IPS DF 6.9 (cell line): ENCODE data around the gene PARP1.

ENCODE experiments used
- DNase-seq: peaks from one replicate; pipeline ENCODE4 v3.0.0-alpha.2; 2013; ENCODE audit warnings: low read depth, low spot score
- H3K27ac ChIP-seq: one replicate; pipeline ENCODE4 v1.5.1; 2013; ENCODE audit warnings: low read length, control low read depth
- H3K27me3 ChIP-seq: 2 replicates; pipeline ENCODE4 v1.6.1; 2013; ENCODE audit warnings: mild to moderate bottlenecking, low read length; ENCODE audit not compliant: control insufficient read depth, insufficient read depth
- H3K36me3 ChIP-seq: 2 replicates; pipeline ENCODE4 v1.6.1; 2013; ENCODE audit warnings: low read length; ENCODE audit not compliant: control insufficient read depth, insufficient read depth
- H3K4me1 ChIP-seq: 2 replicates; pipeline ENCODE4 v1.6.1; 2013; ENCODE audit warnings: low read length; ENCODE audit not compliant: control insufficient read depth, insufficient read depth
- H3K4me3 ChIP-seq: 2 replicates; pipeline ENCODE4 v1.5.1; 2013; ENCODE audit warnings: mild to moderate bottlenecking, low read length
- H3K9me3 ChIP-seq: 2 replicates; pipeline ENCODE4 v1.6.1; 2013; ENCODE audit warnings: low read length, inconsistent platforms; ENCODE audit not compliant: control insufficient read depth, insufficient read depth
- WGBS: extraction: QIAGEN DNeasy Blood & Tissue Kit; methylation state at CpG from one replicate; pipeline ENCODE4 v1.1.7; 2013; ENCODE audit warnings: mixed read lengths, missing lambda C conversion rate; ENCODE audit not compliant: insufficient read length, insufficient coverage; 5-methylcytosine and 5-hydroxymethylcytosine counted together

Gene PARP1

DNA sequence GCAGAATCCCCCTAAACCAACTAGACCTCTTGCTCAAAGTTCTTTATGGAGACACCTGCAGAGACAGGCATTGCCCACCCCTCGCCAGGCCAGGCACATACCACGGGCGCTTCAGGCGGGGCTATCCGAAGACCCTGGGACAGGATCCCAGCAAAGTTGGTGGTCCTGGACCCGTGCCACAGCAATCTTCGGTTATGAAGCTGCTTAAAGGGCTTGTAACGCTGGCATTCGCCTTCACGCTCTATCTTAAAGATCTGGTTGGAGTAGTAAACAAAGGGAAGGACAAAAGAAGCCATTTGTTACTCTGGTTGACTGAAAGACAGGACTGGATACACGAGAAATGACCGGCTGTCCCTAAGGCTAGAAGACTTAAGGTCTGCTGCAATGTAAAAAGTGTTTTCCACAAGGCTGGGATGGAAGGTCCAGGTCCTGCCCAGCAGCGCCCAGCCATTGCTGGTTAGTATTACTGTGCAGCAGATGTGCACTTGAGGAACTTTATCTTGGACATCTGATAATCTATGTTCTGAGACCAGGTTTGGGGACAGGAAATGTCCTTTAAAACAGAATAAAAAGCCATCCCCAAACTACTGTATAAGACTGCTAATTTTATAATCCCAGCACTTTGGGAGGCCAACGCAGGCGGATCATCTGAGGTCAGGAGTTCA is 42.9 kb downstream of the PARP1 start:
- Histone ChIP-seq H3K36me3 (peaks cover 65% of the 10 kb centered on the region), H3K27me3 (no peaks in the 10 kb centered on the region), H3K4me3 (no peak overlapping the region), H3K9me3 (no peaks in the 10 kb centered on the region), H3K27ac (no peak overlapping the region), H3K4me1 (no peaks in the 10 kb centered on the region)
- no CpG with 5 or more reads among the region's 15 CpGs for WGBS
- no peak for DNase-seq

DNA sequence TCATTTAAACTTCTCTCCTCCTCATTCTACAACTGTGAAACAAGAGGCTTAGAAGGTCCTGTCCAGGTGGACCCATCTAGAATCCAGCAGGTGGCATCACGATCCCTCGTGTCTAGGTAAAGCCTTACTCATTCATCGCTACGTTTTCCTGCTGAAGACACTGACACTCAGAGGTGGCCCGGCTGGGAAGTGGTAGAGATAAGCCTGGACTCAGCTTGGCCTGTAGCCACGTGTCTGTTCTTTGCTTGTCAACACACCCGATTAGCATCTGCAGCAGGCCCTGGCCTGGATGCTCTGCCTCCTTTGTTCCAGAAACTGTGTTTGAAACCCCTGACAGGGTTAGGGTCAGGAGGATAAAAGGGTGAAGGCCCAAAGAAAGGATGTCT is 43.4 kb downstream of the PARP1 start:
- DNase-seq, result no peak
- H3K27ac ChIP-seq, result no peak overlapping the region
- H3K4me3 ChIP-seq, result no peak overlapping the region
- H3K9me3 ChIP-seq, result no peaks in the 10 kb centered on the region
- peaks cover 65% of the 10 kb centered on the region for H3K36me3 ChIP-seq
- no peaks in the 10 kb centered on the region for H3K27me3 ChIP-seq
- no peaks in the 10 kb centered on the region for H3K4me1 ChIP-seq
- WGBS, result no CpG with 5 or more reads among the region's 7 CpGs

DNA sequence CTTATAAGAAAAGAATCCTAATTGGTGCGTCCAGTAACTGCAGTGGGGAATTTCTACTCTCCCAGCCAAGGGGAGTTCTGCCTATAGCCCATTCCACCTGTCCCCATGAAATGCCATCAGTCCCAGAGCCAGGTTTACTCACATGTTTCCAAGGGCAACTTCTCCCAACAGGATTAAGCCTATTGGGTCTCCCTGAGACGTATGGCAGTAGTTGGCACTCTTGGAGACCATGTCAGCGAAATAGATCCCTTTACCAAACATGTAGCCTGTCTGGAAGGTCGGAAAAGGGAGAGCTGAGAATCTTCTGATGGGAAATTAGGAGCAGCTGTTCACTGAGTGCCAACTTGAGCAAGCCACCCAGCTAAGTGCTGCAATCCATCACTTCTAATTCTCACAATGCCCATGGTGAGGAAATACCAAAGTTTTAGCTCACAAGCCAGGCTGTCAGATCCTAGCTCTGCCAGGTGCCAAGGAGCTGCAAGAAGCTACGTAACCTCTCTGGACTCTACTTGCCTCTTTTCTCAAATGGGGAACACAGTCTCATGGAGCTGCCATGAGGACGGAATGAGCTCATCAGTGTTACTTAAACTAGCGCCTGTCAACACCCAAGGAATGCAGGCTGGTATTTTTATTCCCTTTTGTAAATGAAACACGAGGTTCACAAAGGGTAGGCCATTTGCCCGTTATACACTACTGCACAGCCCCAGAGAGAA is 43.9 kb downstream of the PARP1 start:
- H3K4me3 ChIP-seq, result no peak overlapping the region
- H3K27ac ChIP-seq, result no peak overlapping the region
- no peak for DNase-seq
- H3K36me3 ChIP-seq, result peaks cover 66% of the 10 kb centered on the region
- no peaks in the 10 kb centered on the region for H3K4me1 ChIP-seq
- no CpG with 5 or more reads among the region's 9 CpGs for WGBS
- H3K9me3 ChIP-seq, result no peaks in the 10 kb centered on the region
- no peaks in the 10 kb centered on the region for H3K27me3 ChIP-seq

DNA sequence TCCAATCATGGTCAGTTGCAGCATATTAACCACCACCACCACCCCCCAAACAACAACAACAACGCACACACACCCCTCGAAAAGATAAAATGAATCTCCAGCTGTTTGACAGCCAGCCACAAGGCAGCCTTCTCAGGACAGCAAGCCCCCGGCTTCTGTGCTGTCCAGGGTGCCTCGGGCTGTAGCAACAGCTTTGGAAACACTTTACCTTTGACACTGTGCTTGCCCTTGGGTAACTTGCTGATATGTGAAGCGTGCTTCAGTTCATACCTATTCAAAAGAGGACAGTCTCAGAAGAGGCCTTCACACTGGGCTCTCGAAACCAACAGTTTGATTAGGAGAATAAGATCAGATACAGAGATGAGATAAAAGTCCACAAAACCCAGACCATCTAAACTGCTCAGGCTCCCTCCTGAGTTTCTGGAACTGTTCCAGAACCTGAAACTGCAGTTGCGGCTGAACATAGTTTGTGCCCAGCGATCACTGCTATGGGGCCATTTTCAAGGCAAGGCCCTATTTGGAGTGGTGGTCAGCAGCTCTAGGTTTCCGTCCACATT is 44.9 kb downstream of the PARP1 start:
- Histone ChIP-seq H3K4me1 (no peaks in the 10 kb centered on the region), H3K36me3 (peaks cover 57% of the 10 kb centered on the region), H3K27me3 (no peaks in the 10 kb centered on the region), H3K27ac (no peak overlapping the region), H3K4me3 (no peak overlapping the region), H3K9me3 (no peaks in the 10 kb centered on the region)
- 100% methylated on average over 2 of the region's 9 CpGs for WGBS
- DNase-seq, result no peak

DNA sequence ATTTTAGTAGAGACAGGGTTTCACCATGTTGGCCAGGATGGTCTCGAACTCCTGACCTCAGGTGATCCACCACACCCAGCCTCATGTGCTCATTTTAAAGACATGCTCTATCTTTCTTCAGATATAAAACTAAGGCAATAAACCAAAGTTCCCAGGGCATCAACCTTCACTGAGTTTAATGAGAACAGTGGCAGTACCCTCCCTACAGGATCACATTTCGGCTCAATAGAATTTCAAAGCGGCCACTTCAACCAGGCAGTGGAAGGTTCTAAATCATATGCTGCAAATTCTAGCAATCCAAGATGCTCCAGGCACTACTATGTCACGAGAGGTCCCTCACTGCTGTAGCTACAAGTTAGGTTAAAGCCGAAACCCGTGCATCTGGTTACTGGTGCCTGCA is 45.5 kb downstream of the PARP1 start:
- H3K9me3 ChIP-seq, result no peaks in the 10 kb centered on the region
- no peak for DNase-seq
- no peak overlapping the region for H3K27ac ChIP-seq
- H3K36me3 ChIP-seq, result peaks cover 51% of the 10 kb centered on the region
- no CpG with 5 or more reads among the region's 6 CpGs for WGBS
- no peak overlapping the region for H3K4me3 ChIP-seq
- H3K4me1 ChIP-seq, result no peaks in the 10 kb centered on the region
- H3K27me3 ChIP-seq, result no peaks in the 10 kb centered on the region

DNA sequence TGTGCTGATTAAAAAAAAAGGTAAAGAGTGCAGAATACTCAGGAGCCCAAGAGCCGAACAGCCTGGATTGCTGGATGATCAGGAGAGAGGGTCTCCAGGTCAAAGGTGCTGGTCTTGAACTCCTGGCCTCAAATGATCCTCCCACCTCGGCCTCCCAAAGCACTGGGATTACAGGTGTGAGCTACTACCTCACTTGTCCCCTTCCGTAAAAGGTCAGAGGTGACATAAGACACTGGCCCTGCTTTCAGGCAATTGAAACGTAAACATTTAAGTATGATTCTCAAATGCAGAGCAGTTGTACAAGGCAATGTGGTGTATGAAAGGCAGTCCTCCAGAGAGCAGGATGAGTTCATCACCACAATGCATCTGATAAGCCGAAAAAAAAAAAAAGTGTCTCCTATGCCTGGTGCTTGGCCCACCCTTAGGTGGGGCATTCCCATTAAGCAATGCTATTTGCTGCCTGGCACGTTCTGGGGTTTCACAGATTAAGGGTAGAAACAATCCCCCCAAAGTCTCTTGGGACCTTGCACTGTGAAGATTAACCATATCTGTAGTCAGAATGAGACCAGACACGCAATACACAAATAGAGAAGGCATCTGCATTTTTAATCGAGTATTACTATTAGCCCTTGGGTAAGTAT is 47.7 kb downstream of the PARP1 start:
- no peak overlapping the region for H3K27ac ChIP-seq
- no peaks in the 10 kb centered on the region for H3K27me3 ChIP-seq
- no peaks in the 10 kb centered on the region for H3K4me1 ChIP-seq
- no CpG with 5 or more reads among the region's 8 CpGs for WGBS
- no peak overlapping the region for H3K4me3 ChIP-seq
- no peaks in the 10 kb centered on the region for H3K9me3 ChIP-seq
- DNase-seq, result no peak
- peaks cover 37% of the 10 kb centered on the region for H3K36me3 ChIP-seq

DNA sequence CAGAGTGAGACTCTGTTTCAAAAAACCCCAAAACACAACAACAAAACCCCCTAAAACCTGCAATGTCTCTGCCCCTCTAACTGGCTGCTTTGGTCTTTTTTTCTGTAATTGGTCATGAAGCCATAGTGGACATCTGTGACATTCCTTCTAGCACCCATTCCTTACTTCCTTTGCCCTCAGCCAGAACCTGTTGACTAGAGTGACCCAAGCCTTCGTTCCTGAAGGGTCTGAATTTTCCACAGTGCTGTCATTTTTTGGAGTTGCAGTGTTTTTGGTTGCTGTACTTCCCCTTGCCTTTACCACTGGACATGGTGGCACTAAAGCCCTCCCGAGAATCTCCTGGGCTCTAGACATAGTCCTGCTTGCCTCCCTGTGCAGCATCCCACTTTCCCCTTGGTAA is 50.5 kb downstream of the PARP1 start:
- H3K4me1 ChIP-seq, result no peaks in the 10 kb centered on the region
- WGBS, result no CpG with 5 or more reads among the region's 2 CpGs
- peaks cover 13% of the 10 kb centered on the region; the same call in 1 of the 2 replicates for H3K36me3 ChIP-seq
- H3K27ac ChIP-seq, result no peak overlapping the region
- H3K9me3 ChIP-seq, result no peaks in the 10 kb centered on the region
- no peak for DNase-seq
- no peak overlapping the region for H3K4me3 ChIP-seq
- no peaks in the 10 kb centered on the region for H3K27me3 ChIP-seq

DNA sequence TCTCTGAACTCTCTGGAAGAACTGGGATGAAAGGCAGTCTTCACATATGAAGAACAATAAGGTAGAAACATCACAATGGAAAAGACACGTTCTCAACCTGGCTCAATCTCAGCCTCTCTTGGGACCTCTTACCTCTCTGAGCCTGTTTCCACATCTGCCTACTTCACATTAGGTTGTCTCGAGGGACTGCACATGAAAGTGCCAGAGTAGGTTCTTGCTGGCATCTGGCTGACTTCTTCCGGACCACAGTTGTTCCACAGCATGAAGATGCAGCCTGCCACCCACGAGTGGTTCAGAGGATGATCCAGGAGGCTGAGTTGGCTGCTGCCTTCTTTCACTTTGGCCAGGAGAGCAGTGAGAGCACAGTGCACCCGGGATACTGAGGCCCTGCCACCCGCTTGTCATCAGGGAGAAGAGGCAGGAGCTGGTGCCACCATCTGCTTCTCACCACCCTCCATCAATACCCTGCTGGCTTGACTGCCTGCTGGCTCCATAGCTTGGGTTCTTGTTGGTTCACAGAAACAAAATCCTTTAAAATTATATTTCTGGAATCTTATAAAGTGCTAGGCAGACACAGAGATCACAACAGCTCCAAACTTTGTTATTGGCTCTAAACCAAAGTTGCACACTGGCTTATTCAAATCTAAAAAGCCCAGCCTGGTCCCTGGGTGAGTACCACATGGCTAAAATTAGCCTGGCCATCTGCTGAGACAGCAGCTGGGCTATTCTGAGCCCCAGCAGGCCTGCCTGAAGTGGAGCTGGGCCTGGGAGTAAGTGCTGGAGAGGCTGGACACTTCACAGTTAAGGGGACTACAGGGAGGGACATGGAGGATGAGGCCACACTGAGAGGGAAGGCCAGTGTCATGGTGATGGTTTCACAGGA is 52.0 kb downstream of the PARP1 start:
- Histone ChIP-seq H3K27me3 (no peaks in the 10 kb centered on the region), H3K27ac (no peak overlapping the region), H3K9me3 (no peaks in the 10 kb centered on the region), H3K36me3 (peaks cover 6% of the 10 kb centered on the region; the same call in 1 of the 2 replicates), H3K4me1 (no peaks in the 10 kb centered on the region), H3K4me3 (no peak overlapping the region; the same call in 1 of the 2 replicates)
- WGBS, result no CpG with 5 or more reads among the region's 6 CpGs
- DNase-seq, result no peak

DNA sequence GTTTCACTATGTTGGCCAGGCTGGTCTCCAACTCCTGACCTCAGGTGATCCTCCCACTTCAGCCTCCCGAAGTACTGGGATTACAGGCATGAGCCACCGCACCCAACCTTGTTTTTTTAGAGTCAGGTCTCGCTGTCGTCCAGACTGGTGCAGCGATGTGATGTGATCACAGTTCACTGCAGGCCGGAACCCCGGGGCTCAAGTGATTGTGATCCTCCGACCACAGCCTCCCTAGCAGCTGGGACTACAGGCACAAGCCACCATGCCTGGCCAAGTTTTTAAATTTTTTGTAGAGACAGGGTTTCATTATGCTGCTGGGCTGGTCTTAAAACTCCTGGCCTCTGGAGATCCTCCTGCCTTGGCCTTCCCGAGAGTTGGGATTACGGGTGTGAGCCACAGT is 52.9 kb downstream of the PARP1 start:
- Histone ChIP-seq H3K4me1 (no peaks in the 10 kb centered on the region), H3K9me3 (no peaks in the 10 kb centered on the region), H3K27ac (no peak overlapping the region), H3K27me3 (no peaks in the 10 kb centered on the region), H3K4me3 (no peak overlapping the region), H3K36me3 (peaks cover 3% of the 10 kb centered on the region; the same call in 1 of the 2 replicates)
- WGBS, result no CpG with 5 or more reads among the region's 10 CpGs
- DNase-seq, result no peak
